Measurements from ENCODE around the gene NCAPD3.

DNA sequence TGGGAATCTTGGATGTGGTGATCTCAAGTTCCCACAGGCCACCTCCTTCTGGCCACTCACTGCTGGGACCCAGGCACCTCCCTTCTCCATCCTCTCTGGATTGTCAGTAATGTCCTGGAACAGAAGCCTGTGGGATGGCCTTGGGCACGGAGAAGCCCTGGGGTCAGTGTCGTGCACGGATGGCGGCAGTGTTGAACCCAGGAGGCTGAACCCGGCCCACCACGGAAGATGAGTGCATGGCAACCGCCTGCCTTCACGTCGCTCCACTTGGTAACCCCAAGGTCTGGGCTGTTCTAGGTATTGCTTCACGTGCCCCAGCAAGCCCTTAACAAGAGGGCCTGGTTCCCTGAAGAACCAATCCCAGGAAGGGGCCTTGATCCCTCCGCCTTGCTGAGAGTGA is 22.3 kb upstream of the NCAPD3 start:
- TF ChIP-seq POLR2AphosphoS5 (IDR thresholded peaks at IDR 0.05; ENCODE audit: low read depth, low read length) (no peak), POLR2A (IDR thresholded peaks at IDR 0.05; ENCODE audit: low read depth, low read length) (no peak), PAX5 (IDR thresholded peaks at IDR 0.05; ENCODE audit: insufficient read depth, low read length, severe bottlenecking) (no peak), SPI1 (IDR thresholded peaks at IDR 0.05; ENCODE audit: low read depth, low read length) (no peak)
